Activated CD4-positive, alpha-beta T cell treated with anti-CD3 and anti-CD28 coated beads for 36 hours (primary cell): ENCODE measurements around the gene CDH9. TPM values are rescaled to one million over a fixed set of nuclear protein-coding genes. Genes with fewer than 3 reads are reported as not detected.

Experiments
- ATAC-seq: fragments of 200-7000 bp; cut with Tn5 transposase; one replicate; pipeline ENCODE4 v1.10.0; 2021; ENCODE audit warnings: mild to moderate bottlenecking, moderate library complexity
- CTCF ChIA-PET: fragments of 350-600 bp; sonication (Branson Sonifier 250); formaldehyde crosslinking; loops from one replicate; lab custom pipeline; 2021; ENCODE audit warnings: antibody characterized with exemption; lab: Charles Lee
- POLR2A ChIA-PET: fragments of 350-600 bp; sonication (Branson Sonifier 250); formaldehyde crosslinking; loops from one replicate; lab custom pipeline; 2021; ENCODE audit warnings: antibody characterized with exemption, inconsistent platforms; lab: Charles Lee
- DNase-seq: peaks from one replicate; pipeline ENCODE4 v3.0.0-alpha.2; 2020
- H3K27ac Mint-ChIP-seq: one replicate; pipeline ENCODE4 v1.8.0; 2021; ENCODE audit warnings: mixed read lengths
- H3K27me3 Mint-ChIP-seq: one replicate; pipeline ENCODE4 v1.8.0; 2021; ENCODE audit warnings: mixed read lengths
- H3K36me3 Mint-ChIP-seq: one replicate; pipeline ENCODE4 v1.8.0; 2021; ENCODE audit warnings: low read depth, mixed read lengths
- H3K4me1 Mint-ChIP-seq: one replicate; pipeline ENCODE4 v1.8.0; 2021; ENCODE audit warnings: mixed read lengths
- H3K4me3 Mint-ChIP-seq: one replicate; pipeline ENCODE4 v1.8.0; 2021; ENCODE audit warnings: mild to moderate bottlenecking, moderate library complexity, mixed read lengths
- H3K9me3 Mint-ChIP-seq: one replicate; pipeline ENCODE4 v1.8.0; 2021; ENCODE audit warnings: low read depth, mixed read lengths
- intact Hi-C, 2 experiments: fragments of 100-400 bp; cut with DNase I in 1 of 2; cut with micrococcal nuclease in 1 of 2; formaldehyde crosslinking; loops; one replicate each; pipeline versions ENCODE4 v1.14.2 to v1.15.1; 2022 to 2024; cut with DNase I, micrococcal nuclease
- total RNA-seq, 2 experiments: library from RNA; stranded (reverse); gene quantifications; one replicate each; pipeline ENCODE4 v1.2.3, GENCODE V29; 2021

CDH9 gene
- total RNA-seq, 2 experiments from 2014 or later: not detected

GRCh38 chr5:27015758-27016157 lies 22.6 kb downstream of the CDH9 start:
- ChIA-PET CTCF (interaction anchor here (1.1 kb wide), 1 partner anchor 12 kb away, joined by 3 read pairs; no protein-coding TSS in a partner anchor), POLR2A (no interaction called here)
- H3K9me3 Mint-ChIP-seq: peaks cover 5% of the 10 kb centered on the region
- H3K36me3 Mint-ChIP-seq: no peaks in the 10 kb centered on the region
- no peak for DNase-seq
- intact Hi-C loops: no loop called here
- H3K27me3 Mint-ChIP-seq: no peaks in the 10 kb centered on the region
- no peak overlapping the region for H3K27ac Mint-ChIP-seq
- no peak overlapping the region for H3K4me3 Mint-ChIP-seq
- H3K4me1 Mint-ChIP-seq: no peaks in the 10 kb centered on the region
- no peak for ATAC-seq

DNA sequence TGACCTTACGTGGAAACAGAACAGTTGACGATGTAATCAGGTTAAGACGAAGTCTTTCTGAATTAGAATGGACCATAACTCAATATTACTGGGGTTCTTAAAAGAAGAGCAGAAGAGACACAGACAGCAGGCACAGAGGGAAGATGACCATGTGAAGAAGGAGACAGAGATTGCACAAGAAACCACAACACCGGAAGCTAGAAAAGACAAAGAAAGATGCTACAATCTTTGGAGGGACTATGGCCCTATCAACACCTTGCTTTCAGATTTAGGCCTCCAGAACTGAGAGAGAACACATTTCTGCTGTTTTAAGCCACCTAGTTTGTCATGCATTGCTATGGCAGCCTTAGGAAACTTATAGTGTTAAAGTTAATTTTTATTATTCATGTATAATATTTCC lies 27.1 kb downstream of the CDH9 start:
- H3K4me3 Mint-ChIP-seq: no peak overlapping the region
- no peak for ATAC-seq
- no peaks in the 10 kb centered on the region for H3K27me3 Mint-ChIP-seq
- no peaks in the 10 kb centered on the region for H3K4me1 Mint-ChIP-seq
- DNase-seq: no peak
- POLR2A ChIA-PET: no interaction called here
- H3K36me3 Mint-ChIP-seq: no peaks in the 10 kb centered on the region
- H3K9me3 Mint-ChIP-seq: peaks cover 6% of the 10 kb centered on the region
- H3K27ac Mint-ChIP-seq: no peak overlapping the region
- intact Hi-C loops: no loop called here
- CTCF ChIA-PET: no interaction called here

- intact Hi-C loops: no loop called here
- Mint-ChIP-seq H3K36me3 (no peaks in the 10 kb centered on the region), H3K27ac (no peak overlapping the region), H3K27me3 (no peaks in the 10 kb centered on the region), H3K4me3 (no peak overlapping the region), H3K9me3 (peaks cover 6% of the 10 kb centered on the region), H3K4me1 (no peaks in the 10 kb centered on the region)
- ChIA-PET CTCF (no interaction called here), POLR2A (no interaction called here)
- DNase-seq (no peak), ATAC-seq (no peak)
These were observed 27.7 kb downstream of the CDH9 start for GRCh38 chr5:27010646-27011045.

- no peak for ATAC-seq
These were observed 28.9 kb downstream of the CDH9 start for GRCh38 chr5:27009540-27009915.

GRCh38 chr5:27008604-27009539 lies 29.5 kb downstream of the CDH9 start:
- POLR2A ChIA-PET: no interaction called here
- ATAC-seq (no peak), DNase-seq (no peak)
- Mint-ChIP-seq H3K27ac (no peak overlapping the region), H3K27me3 (no peaks in the 10 kb centered on the region), H3K36me3 (no peaks in the 10 kb centered on the region), H3K9me3 (peaks cover 13% of the 10 kb centered on the region), H3K4me3 (no peak overlapping the region), H3K4me1 (no peaks in the 10 kb centered on the region)
- intact Hi-C loops: no loop called here
- CTCF ChIA-PET: no interaction called here

More at GRCh38 chr5:27009540-27009915, 28.9 kb downstream of the CDH9 start:
- Mint-ChIP-seq H3K4me3 (no peak overlapping the region), H3K27me3 (no peaks in the 10 kb centered on the region), H3K9me3 (peaks cover 10% of the 10 kb centered on the region), H3K27ac (no peak overlapping the region), H3K36me3 (no peaks in the 10 kb centered on the region), H3K4me1 (no peaks in the 10 kb centered on the region)
- DNase-seq: no peak
- POLR2A ChIA-PET: no interaction called here
- intact Hi-C loops: no loop called here
- CTCF ChIA-PET: no interaction called here

DNA sequence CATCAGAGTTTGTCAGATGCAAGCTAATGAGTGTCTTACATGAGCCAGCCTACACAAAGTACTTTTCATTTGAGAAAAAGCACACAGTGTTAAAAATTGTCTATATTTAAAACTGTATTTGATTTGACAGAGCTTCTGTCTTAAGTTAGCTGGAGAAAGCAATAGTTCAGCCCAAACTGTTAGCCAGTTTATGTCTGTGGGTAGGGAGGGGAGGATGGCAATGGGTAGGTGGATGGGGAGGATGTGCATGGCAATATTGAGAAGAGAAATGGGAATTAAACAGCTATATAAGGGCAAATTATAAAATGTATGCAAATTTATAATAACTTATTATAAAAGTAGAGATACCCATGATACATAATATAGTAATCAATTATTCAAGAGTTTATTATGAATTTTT lies 31.3 kb downstream of the CDH9 start:
- Mint-ChIP-seq H3K27ac (no peak overlapping the region), H3K36me3 (no peaks in the 10 kb centered on the region), H3K27me3 (no peaks in the 10 kb centered on the region), H3K4me3 (no peak overlapping the region), H3K4me1 (no peaks in the 10 kb centered on the region), H3K9me3 (peaks cover 10% of the 10 kb centered on the region)
- DNase-seq (no peak), ATAC-seq (no peak)
- CTCF ChIA-PET: no interaction called here
- intact Hi-C loops: no loop called here
- POLR2A ChIA-PET: no interaction called here

- no peaks in the 10 kb centered on the region for H3K27me3 Mint-ChIP-seq
- no peak overlapping the region for H3K27ac Mint-ChIP-seq
- no peak overlapping the region for H3K4me3 Mint-ChIP-seq
- peaks cover 14% of the 10 kb centered on the region for H3K9me3 Mint-ChIP-seq
- no peaks in the 10 kb centered on the region for H3K4me1 Mint-ChIP-seq
- ChIA-PET CTCF (no interaction called here), POLR2A (no interaction called here)
- intact Hi-C loops: no loop called here
- DNase-seq: no peak
- no peak for ATAC-seq
- H3K36me3 Mint-ChIP-seq: no peaks in the 10 kb centered on the region
These were observed 51.4 kb downstream of the CDH9 start for GRCh38 chr5:26986985-26987384.

- no peaks in the 10 kb centered on the region for H3K27me3 Mint-ChIP-seq
- peaks cover 9% of the 10 kb centered on the region for H3K9me3 Mint-ChIP-seq
- H3K4me3 Mint-ChIP-seq: no peak overlapping the region
- DNase-seq: no peak
- H3K4me1 Mint-ChIP-seq: no peaks in the 10 kb centered on the region
- ChIA-PET POLR2A (no interaction called here), CTCF (no interaction called here)
- intact Hi-C loops: no loop called here
- ATAC-seq: no peak
- H3K36me3 Mint-ChIP-seq: no peaks in the 10 kb centered on the region
- no peak overlapping the region for H3K27ac Mint-ChIP-seq
These were observed 56.6 kb downstream of the CDH9 start for GRCh38 chr5:26981750-26982149.

DNA sequence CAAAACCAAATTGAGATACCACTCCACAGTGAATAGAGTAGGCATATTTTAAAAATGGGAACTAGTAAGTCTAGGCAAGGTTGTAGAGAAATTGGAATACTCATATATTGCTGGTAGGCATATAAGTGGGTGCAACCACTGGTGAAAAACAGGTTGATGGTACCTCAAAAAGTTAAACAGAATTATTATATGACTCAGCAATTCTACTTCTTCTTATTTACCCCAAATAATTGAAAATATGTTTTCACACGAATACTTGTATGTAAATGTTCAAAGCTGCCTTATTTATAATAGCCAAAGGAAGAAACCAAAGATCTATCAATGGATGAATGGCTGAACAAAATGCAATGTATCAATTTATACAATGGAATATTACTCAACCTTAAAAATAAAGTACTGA lies 79.1 kb downstream of the CDH9 start:
- Mint-ChIP-seq H3K4me3 (no peak overlapping the region), H3K36me3 (no peaks in the 10 kb centered on the region), H3K27ac (no peak overlapping the region), H3K4me1 (no peaks in the 10 kb centered on the region), H3K27me3 (no peaks in the 10 kb centered on the region), H3K9me3 (peaks cover 12% of the 10 kb centered on the region)
- ChIA-PET POLR2A (no interaction called here), CTCF (no interaction called here)
- intact Hi-C loops: no loop called here
- DNase-seq (no peak), ATAC-seq (no peak)

- intact Hi-C loops: no loop called here
- H3K4me1 Mint-ChIP-seq: no peaks in the 10 kb centered on the region
- no peak for DNase-seq
- ChIA-PET POLR2A (no interaction called here), CTCF (no interaction called here)
- H3K9me3 Mint-ChIP-seq: peaks cover 10% of the 10 kb centered on the region
- ATAC-seq: no peak
- H3K36me3 Mint-ChIP-seq: no peaks in the 10 kb centered on the region
- no peak overlapping the region for H3K4me3 Mint-ChIP-seq
- H3K27ac Mint-ChIP-seq: no peak overlapping the region
- no peaks in the 10 kb centered on the region for H3K27me3 Mint-ChIP-seq
These were observed 83.2 kb downstream of the CDH9 start for GRCh38 chr5:26955161-26955560.

- H3K4me1 Mint-ChIP-seq: no peaks in the 10 kb centered on the region
- ChIA-PET POLR2A (no interaction called here), CTCF (no interaction called here)
- no peak for DNase-seq
- intact Hi-C loops: no loop called here
- ATAC-seq: no peak
- H3K4me3 Mint-ChIP-seq: no peak overlapping the region
- no peak overlapping the region for H3K27ac Mint-ChIP-seq
- no peaks in the 10 kb centered on the region for H3K36me3 Mint-ChIP-seq
- H3K27me3 Mint-ChIP-seq: no peaks in the 10 kb centered on the region
- H3K9me3 Mint-ChIP-seq: peaks cover 19% of the 10 kb centered on the region
These were observed 89.5 kb downstream of the CDH9 start for GRCh38 chr5:26948921-26949320.

- intact Hi-C loops: no loop called here
- H3K27me3 Mint-ChIP-seq: no peaks in the 10 kb centered on the region
- no peak for ATAC-seq
- H3K4me1 Mint-ChIP-seq: no peaks in the 10 kb centered on the region
- H3K9me3 Mint-ChIP-seq: peaks cover 16% of the 10 kb centered on the region
- no peak overlapping the region for H3K27ac Mint-ChIP-seq
- ChIA-PET CTCF (no interaction called here), POLR2A (no interaction called here)
- H3K4me3 Mint-ChIP-seq: no peak overlapping the region
- H3K36me3 Mint-ChIP-seq: no peaks in the 10 kb centered on the region
- DNase-seq: no peak
These were observed 92.5 kb downstream of the CDH9 start for GRCh38 chr5:26945901-26946300.
